ENCODE data around the gene SARDH.
"Not testable (repeated sequence)": the region's sequence is repeated elsewhere in the genome, so short reads cannot be mapped to it uniquely, and the experiment has no call there.

Gene SARDH

GRCh38 chr9:133775291-133775690, 37.1 kb upstream of the SARDH start:
- DNase-seq: no peak

GRCh38 chr9:133774799-133775198, 36.6 kb upstream of the SARDH start:
- no peak for DNase-seq

- DNase-seq: no peak
Observed at GRCh38 chr9:133773889-133774655, 35.9 kb upstream of the SARDH start.

- no peak for DNase-seq
Observed at GRCh38 chr9:133772581-133772980, 34.4 kb upstream of the SARDH start.

- no peak for DNase-seq
Observed at GRCh38 chr9:133771486-133772482, 33.6 kb upstream of the SARDH start.

- no peak for DNase-seq
Observed at GRCh38 chr9:133770076-133770777, 32.1 kb upstream of the SARDH start.

- no peak for DNase-seq
Observed at GRCh38 chr9:133769511-133770075, 31.4 kb upstream of the SARDH start.

GRCh38 chr9:133768859-133769510, 30.8 kb upstream of the SARDH start:
- DNase-seq: no peak

GRCh38 chr9:133768371-133768858, 30.3 kb upstream of the SARDH start:
- DNase-seq: no peak

- DNase-seq: no peak
Observed at GRCh38 chr9:133767625-133768024, 29.5 kb upstream of the SARDH start.

- DNase-seq: no peak
Observed at GRCh38 chr9:133767008-133767407, 28.9 kb upstream of the SARDH start.

GRCh38 chr9:133766234-133766633, 28.1 kb upstream of the SARDH start:
- DNase-seq: not testable (repeated sequence)

- DNase-seq: no peak
Observed at GRCh38 chr9:133763272-133764183, 25.4 kb upstream of the SARDH start.

GRCh38 chr9:133762488-133763271, 24.5 kb upstream of the SARDH start:
- DNase-seq: no peak

- DNase-seq: no peak
Observed at GRCh38 chr9:133761641-133762248, 23.6 kb upstream of the SARDH start.

GRCh38 chr9:133760713-133761290, 22.6 kb upstream of the SARDH start:
- DNase-seq: no peak

- DNase-seq: no peak
Observed at GRCh38 chr9:133759946-133760345, 21.8 kb upstream of the SARDH start.

- no peak for DNase-seq
Observed at GRCh38 chr9:133759146-133759900, 21.2 kb upstream of the SARDH start.
